Neutrophil (primary cell): ENCODE data around the gene RAPGEF3.

Experiments used
- H3K27ac ChIP-seq: fragments of 200-600 bp; sonication (generic); 2 replicates; pipeline ENCODE4 v1.5.1; 2016; ENCODE audit warnings: mild to moderate bottlenecking, moderate library complexity
- H3K27me3 ChIP-seq: fragments of 200-600 bp; sonication (generic); 2 replicates; pipeline ENCODE4 v1.6.0; 2016; ENCODE audit warnings: mild to moderate bottlenecking
- H3K36me3 ChIP-seq: fragments of 200-600 bp; sonication (generic); 2 replicates; pipeline ENCODE4 v1.5.1; 2017
- H3K4me1 ChIP-seq, 2 experiments: fragments of 200-600 bp in 1 of 2; sonication (generic) in 1 of 2; 1 replicate in 1 of 2; 2 replicates in 1 of 2; pipeline versions ENCODE4 v1.5.1 to v1.6.1; 2013 to 2016; ENCODE audit warnings: low read depth in 1 of 2, low read length in 1 of 2, mild to moderate bottlenecking in 1 of 2, moderate library complexity in 1 of 2; ENCODE audit not compliant: control insufficient read depth in 1 of 2, insufficient read depth in 1 of 2
- H3K4me3 ChIP-seq, 2 experiments: fragments of 200-600 bp in 1 of 2; sonication (generic) in 1 of 2; 1 replicate in 1 of 2; 2 replicates in 1 of 2; pipeline ENCODE4 v1.5.1; 2013 to 2016; ENCODE audit warnings: low read depth in 1 of 2, low read length in 1 of 2, mild to moderate bottlenecking in 1 of 2, moderate library complexity in 1 of 2
- H3K9me3 ChIP-seq: fragments of 200-600 bp; sonication (generic); 2 replicates; pipeline ENCODE4 v1.5.1; 2016
- CTCF ChIP-seq: fragments of 200-600 bp; sonication (generic); IDR thresholded peaks from 2 replicates; pipeline ENCODE4 v1.5.1; 2016; ENCODE audit warnings: antibody characterized with exemption

The RAPGEF3 gene

DNA sequence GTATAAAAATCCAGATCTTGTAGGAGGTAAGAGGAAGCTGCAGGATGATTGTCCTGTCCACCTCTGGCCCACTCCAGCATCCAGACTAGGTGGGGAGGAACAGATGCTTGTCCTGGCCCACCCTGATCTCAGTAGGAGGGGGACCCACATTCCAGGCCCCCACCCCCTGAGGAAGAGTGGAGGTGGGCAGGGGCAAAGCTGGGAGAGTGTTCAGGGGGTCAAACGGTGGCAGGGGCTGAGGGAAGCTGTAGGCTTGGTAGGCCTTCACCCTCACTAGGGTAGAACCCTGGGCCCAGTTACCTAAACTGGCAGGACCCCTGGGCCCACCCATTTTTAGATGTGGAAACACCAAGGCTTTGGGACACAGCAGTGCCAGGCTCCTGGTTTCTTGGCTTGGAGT, 18.5 kb upstream of the RAPGEF3 start:
- Histone ChIP-seq H3K27ac (peak overlapping the region; percentile 77), H3K36me3 (peaks cover 14% of the 10 kb centered on the region), H3K4me1 (peaks cover 52 to 60% of the 10 kb centered on the region in 2 experiments), H3K4me3 (peak overlapping the region in 1 of 2 experiments; percentile 35), H3K9me3 (no peaks in the 10 kb centered on the region), H3K27me3 (no peaks in the 10 kb centered on the region)
- TF ChIP-seq CTCF: no peak

GRCh38 chr12:47776471-47777143, 17.9 kb upstream of the RAPGEF3 start:
- peaks cover 9% of the 10 kb centered on the region for H3K36me3 ChIP-seq
- no peaks in the 10 kb centered on the region for H3K27me3 ChIP-seq
- no peaks in the 10 kb centered on the region for H3K9me3 ChIP-seq
- peaks cover 52 to 60% of the 10 kb centered on the region in 2 experiments for H3K4me1 ChIP-seq
- H3K4me3 ChIP-seq: peak overlapping the region in 1 of 2 experiments; percentile 35
- no peak for TF ChIP-seq CTCF
- peak overlapping the region; percentile 77 for H3K27ac ChIP-seq

GRCh38 chr12:47775100-47775911, 16.6 kb upstream of the RAPGEF3 start:
- Histone ChIP-seq H3K27ac (peak overlapping the region; percentile 77), H3K4me3 (no peak overlapping the region), H3K27me3 (no peaks in the 10 kb centered on the region), H3K4me1 (peaks cover 54 to 63% of the 10 kb centered on the region in 2 experiments), H3K9me3 (no peaks in the 10 kb centered on the region), H3K36me3 (no peaks in the 10 kb centered on the region)
- no peak for TF ChIP-seq CTCF

DNA sequence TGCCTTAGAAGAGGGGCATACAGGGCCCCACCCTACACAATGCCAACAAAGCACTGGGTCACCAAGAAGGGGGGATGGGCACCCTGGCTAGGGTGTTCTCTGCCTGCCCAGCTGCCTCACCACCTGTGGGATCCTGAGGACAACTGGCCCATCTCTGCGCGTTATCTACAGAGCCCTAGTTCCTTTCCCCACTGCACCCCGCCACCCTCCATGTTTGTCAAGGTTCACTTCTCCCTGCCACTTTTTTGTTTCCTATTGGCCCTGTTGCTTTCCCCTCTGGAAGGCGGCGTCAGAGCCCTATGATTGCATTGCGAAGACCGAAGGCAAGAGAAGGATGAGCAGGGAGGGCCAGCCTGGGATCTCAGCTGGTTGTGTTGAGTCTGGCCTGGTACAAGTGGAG, 16.0 kb upstream of the RAPGEF3 start:
- H3K4me1 ChIP-seq: peaks cover 60 to 69% of the 10 kb centered on the region in 2 experiments
- no peaks in the 10 kb centered on the region for H3K36me3 ChIP-seq
- H3K4me3 ChIP-seq: no peak overlapping the region
- peak overlapping the region; percentile 77 for H3K27ac ChIP-seq
- H3K27me3 ChIP-seq: no peaks in the 10 kb centered on the region
- H3K9me3 ChIP-seq: no peaks in the 10 kb centered on the region
- no peak for TF ChIP-seq CTCF

- peaks cover 60 to 63% of the 10 kb centered on the region in 2 experiments for H3K4me1 ChIP-seq
- TF ChIP-seq CTCF: no peak
- H3K36me3 ChIP-seq: no peaks in the 10 kb centered on the region
- peak overlapping the region; percentile 88 for H3K27ac ChIP-seq
- H3K9me3 ChIP-seq: no peaks in the 10 kb centered on the region
- H3K4me3 ChIP-seq: peak overlapping the region; percentile 71 to 78
- no peaks in the 10 kb centered on the region for H3K27me3 ChIP-seq
Observed at GRCh38 chr12:47773858-47774580, 15.3 kb upstream of the RAPGEF3 start.
